Measurements from ENCODE around the gene GPN3. TPM values are rescaled to one million over a fixed set of nuclear protein-coding genes. Genes with fewer than 3 reads are reported as not detected.

Gene GPN3
- total RNA-seq, 2 experiments from 2014 or later = 25.8 to 34.6 TPM

Other genes starting within 250 kb of the GPN3 start
- gene ATP2A2, start 187.0 kb downstream of the GPN3 start, total RNA-seq = 100 to 1,000 TPM; 144 to 193 TPM
- gene ANAPC7, start 64.5 kb downstream of the GPN3 start, total RNA-seq = 10 to 100 TPM; 55.3 to 74.9 TPM
- 100 to 1,000 TPM; 369 to 418 TPM for gene ARPC3, start 17.9 kb downstream of the GPN3 start, total RNA-seq
- gene FAM216A, start 588 bp upstream of the GPN3 start, total RNA-seq = 10 to 100 TPM; 23.1 to 24.8 TPM
- gene VPS29, start 33.9 kb upstream of the GPN3 start, total RNA-seq = 100 to 1,000 TPM; 126 to 132 TPM
- gene RAD9B, start 34.1 kb upstream of the GPN3 start, total RNA-seq = 1 to 10 TPM; 1.8 to 2.2 TPM
- 10 to 100 TPM; 23.2 to 32.9 TPM for gene PPTC7, start 115.1 kb upstream of the GPN3 start, total RNA-seq
- gene TCTN1, start 145.9 kb upstream of the GPN3 start, total RNA-seq = 1 to 10 TPM; 5.5 to 5.8 TPM
- 10 to 100 TPM; 11.7 to 19.9 TPM for gene HVCN1, start 220.9 kb upstream of the GPN3 start, total RNA-seq